Measurements from ENCODE around the gene LCOR.
"Not testable (repeated sequence)": the region's sequence is repeated elsewhere in the genome, so short reads cannot be mapped to it uniquely, and the experiment has no call there.

Gene LCOR

DNA sequence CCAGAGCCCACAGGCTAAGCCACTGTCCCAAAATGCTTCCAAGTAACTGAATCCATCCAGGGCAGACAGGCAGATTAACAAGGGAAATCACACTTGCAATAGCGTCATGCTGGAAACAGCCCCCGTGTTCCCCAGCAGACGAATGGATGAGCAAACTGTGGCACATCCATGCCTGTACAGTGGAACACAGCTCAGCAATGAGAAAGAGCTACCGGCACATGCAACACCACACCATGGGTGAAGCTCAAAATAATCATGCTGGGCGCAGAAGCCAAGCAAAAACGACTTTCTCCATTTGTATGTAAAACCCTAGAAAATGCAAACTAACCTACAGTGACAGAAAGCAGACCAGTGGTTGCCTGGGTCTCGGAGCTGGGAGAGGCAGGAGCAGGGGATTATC, 200.5 kb downstream of the LCOR start:
- DNase-seq (ENCODE audit: low read depth in 2 of 2): no peak

DNA sequence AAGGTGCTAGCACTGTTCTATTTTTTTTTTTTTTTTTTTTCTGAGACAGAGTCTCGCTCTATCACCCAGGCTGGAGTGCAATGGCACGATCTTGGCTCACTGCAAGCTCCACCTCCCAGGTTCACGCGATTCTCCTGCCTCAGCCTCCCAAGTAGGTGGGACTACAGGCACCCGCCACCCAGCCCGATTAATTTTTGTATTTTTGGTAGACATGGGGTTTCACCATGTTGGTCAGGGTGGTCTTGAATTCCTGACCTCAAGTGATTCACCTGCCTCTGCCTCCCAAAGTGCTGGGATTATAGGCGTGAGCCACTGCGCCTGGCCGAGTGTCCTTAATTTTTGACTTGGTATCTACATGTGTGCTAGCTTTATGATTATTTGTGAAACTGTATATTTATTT, 201.7 kb downstream of the LCOR start:
- DNase-seq (ENCODE audit: low read depth in 2 of 2): not testable (repeated sequence)

DNA sequence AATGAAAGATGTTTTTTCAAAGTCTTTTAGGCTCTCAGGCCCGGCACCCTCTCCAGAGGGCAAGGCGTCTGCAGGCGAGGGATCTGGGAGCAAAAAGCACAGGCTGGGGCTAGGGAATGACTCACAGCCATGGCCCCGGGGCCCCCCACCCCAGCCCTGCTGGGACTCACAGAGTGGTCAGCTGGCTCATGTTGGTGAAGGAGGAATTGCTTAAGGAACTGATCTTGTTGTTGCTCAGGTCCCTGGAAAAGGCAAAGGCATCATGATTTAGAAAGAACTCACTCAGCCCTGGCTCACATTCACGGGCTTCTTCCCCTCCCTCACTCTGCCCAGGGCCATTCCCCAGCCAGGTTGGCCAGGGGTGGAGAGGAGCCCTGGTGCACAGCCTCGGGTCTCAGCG, 202.2 kb downstream of the LCOR start:
- DNase-seq (ENCODE audit: low read depth in 2 of 2): no peak

DNA sequence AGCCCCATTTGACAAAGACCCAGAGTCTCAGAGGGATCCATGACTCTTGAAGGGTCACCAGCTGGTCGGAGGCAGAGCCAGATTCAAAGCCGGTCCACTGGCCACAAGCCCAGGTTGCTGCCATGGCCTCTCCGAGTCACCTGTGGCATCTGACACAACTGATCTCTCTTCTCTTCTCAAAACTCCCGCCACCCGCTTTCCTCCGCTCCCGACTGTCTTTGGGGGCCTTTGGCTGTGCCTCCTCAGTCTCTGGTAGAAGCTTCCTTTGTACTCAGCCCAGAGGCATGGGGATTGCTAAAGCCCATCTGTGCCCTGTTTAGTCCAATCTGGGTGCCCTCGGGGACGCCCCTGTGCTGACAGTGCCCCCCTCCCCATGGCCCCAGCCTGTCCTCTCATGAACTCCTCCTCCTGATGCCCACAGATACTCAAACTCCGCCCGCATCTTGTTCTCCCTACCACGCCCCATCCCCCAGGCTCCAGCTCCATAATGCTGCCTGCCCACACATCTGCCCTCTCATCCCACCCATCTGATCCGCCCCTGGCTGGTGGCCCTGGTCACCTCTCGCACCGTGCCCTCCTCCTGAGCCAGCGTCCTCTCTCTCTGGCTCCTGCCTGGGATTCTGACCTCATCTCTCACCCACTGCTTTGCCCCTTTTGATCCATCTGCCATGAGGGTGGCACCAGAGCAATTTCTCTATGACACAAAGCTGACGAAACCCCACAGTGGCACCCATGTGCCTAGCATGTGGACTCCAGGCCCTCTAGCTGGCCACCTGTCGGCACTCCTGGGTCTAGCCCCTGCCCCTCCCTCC, 203.1 kb downstream of the LCOR start:
- DNase-seq (ENCODE audit: low read depth in 2 of 2): no peak

DNA sequence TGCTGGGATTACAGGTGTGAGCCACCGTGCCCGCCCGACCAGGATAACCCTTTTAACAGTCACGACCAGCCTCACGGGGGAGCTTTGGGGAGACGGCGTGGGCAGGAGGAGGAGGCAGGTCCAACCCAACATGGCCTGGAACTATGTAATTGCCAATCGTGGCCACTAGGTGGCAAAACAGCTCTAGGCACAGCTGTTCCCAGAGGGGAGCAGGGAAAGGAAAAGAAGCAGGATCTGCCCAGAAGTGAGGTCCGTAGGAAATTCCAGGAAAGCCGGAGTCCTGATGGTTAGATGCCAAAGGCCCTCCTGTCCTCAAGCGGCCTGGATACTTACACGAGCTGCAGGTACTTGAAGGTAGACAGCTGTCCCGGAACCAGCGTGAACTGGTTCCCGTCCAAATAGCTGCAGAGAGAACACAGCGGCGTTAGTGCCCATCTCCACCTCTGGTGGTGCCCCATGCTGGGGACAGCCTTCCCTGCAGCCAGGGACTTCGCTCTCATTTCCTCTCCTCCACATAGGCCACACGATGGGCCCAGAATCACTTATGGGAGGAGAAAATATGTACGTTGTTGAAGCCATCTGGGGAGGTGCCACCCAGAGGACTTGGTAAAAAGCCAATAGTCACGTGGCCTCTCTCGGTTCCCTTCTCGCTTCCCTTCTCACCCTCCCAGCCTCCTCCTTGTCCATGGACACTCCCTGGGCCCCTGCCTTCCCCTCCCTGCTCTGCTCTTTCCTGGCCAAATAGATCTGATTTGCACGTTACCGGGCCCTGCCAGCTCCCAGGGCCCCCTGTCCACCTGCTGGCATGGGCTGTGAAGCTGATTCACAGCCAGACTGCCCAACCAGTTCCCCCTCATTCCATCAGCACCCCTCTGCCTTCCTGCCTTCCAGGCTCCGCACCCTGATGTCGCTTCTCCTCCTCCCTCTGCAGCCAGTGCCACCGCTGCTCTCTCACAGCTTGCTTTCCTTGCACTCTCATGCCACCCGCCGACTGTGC, 205.6 kb downstream of the LCOR start:
- peak; percentile 59 to 68 for DNase-seq (ENCODE audit: low read depth in 2 of 2)

DNA sequence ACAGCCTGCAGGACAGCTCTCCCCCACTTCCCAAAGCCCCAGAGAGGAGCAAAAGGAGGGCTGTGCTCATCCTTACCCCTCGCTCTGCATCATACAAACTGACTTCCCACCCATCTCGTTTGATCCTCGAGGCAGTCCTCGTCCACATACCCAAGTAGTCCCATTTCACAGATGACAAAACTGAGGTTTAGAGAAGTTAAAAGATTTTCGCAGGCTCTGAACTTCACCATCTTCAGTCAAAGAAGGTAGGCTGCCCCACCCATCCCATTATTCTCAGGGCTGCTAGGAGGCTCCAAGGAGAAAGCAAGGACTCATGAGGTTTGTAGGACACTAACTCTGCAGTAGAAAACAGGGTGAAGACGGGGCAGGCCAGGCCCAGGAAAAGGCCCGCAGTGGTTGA, 206.6 kb downstream of the LCOR start:
- no peak for DNase-seq (ENCODE audit: low read depth in 2 of 2)

DNA sequence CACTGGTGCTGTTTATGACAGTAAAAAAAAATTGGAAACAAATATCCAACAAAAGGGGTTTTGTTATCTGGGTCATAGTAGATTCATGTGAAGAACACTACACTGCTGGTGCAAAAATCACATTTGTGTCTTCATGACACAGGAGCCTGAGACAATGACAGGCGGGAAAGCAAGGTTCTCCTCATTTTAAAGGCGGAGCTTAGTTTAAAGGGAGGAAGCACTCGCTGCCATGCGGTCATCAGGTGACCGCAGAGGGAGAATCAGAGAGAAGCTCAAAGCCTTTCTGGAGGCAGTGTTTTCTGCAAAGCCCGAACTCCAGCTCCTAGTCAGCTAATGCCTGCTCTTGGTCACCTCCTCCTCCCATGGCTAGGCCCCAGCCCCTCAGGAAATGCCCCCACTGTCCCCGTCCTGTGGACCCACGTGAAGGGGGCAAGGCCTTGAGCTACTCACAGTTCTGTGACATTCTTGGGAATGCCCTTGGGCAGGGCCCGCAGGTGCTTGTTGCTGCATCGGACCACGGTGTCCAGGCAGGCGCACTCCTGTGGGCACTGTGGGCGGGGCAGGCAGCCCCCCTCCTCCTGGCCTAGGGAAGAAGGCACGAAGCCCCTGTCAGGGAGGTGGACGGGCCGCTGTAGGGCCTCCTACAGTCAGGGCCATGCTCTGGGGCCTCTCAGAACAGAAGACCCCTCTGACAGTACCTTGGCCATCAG, 207.6 kb downstream of the LCOR start:
- DNase-seq (ENCODE audit: low read depth in 2 of 2): no peak

DNA sequence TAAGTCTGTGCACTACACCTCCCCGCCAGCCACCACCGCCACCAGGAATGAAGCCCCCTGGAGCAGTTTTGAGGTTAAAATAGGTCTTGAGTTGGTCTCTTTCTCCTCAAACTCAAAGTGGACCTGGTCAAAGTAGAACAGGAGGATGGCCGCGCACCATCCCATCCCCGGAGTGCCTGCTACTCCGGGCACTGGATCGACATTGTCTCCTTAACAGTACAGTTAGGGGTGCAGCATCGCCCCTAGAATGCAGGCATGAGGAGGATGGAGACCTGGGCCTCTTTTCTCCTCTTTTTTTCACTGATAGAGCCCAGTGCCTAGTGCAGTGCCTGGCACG, 208.1 kb downstream of the LCOR start:
- DNase-seq (ENCODE audit: low read depth in 2 of 2): no peak

DNA sequence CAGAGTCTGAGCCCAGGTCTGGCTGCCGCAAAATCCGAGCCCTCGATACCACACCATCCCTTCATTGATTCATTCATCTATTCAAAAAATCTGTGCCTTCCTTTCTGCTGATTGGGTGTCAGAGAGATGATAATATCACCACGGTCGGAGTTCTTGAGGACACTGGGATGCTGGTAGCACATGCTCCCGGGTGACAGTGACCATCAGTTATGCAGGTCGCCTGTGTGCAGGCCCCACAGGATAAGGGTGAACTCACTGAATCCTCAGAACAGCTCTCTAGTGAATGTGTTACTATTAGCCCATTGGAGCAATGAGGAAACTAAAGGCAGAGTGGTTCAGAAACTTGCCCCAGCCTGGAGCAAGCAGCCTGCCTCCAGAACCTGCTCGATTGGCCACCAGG, 208.6 kb downstream of the LCOR start:
- no peak for DNase-seq (ENCODE audit: low read depth in 2 of 2)

DNA sequence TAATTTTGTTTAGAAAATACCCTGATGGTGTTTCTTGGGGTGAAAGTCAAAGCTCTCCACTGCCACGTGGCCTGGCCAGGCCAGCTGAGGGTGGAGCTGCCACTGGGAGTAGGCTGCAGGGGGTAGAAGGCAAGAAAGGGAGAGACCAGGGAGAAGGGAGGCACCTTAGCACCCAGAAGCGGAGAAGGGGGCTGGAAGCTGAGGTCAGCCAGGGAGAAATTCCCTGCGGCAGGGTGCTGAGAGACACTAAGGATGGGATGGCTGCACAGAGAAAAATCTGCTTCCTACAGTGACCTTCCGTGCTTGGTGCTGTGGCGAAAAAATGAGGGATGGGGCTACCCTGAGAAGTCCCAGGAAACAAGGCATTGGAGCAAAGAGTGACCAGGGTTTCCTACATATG, 210.0 kb downstream of the LCOR start:
- no peak for DNase-seq (ENCODE audit: low read depth in 2 of 2)

DNA sequence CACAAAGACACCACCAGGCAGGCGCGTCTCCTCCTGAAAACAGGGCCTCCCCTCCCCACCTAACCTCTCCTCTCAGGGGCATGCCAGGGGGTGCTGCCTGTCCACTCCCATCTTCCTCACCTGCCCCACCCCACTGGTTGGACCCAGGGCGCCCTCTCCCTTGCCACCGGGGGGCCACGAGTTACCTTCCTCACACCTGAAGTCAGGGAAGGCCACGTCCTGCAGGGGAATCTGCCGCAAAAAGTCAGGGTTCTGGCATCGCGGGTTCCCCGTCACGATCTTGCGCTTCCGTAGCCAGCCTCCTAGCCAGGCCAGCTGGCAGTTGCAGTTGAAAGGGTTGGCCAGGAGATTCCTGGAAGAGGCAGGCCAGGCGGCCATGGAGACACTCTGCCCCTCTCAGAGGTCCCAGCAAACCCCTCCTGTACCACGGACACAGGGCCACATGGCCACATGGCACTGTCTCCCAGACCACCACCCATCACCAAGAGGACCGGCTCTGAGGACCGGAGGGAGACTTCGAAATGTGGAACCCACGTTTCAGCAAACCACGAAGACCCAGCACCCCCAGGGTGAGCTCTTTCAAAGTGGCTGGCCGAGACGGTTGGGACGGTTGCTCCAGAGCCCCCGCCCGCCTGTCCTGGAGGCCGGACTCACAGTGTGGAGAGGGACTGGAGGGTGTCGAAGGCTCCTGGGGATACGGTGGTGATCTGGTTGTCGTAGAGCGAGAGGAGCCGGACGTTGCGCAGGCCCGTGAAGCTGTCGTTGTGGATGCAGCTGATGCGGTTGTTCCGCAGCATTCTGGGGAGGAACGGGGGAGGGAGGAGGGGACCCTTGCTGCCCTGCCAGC, 210.8 kb downstream of the LCOR start:
- no peak for DNase-seq (ENCODE audit: low read depth in 2 of 2)

DNA sequence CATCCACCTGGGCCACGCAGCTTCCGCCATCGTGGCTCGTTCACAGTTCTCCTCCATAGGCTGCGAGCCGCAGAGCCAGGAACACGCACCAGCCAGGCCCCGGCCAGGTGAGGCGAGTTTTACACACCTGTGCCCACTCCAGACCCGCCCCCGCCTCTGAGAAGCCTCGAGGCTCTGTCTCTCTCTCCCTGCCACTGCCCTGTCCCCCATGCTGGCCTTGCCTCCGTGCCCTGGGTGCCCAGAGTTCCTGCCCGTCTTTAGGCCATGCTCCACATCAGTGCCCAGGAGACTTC, 211.4 kb downstream of the LCOR start:
- no peak for DNase-seq (ENCODE audit: low read depth in 2 of 2)
